ENCODE measurements around the gene PRKAR2A. TPM values are rescaled to one million over a fixed set of nuclear protein-coding genes. Genes with fewer than 3 reads are reported as not detected.
"Not testable (repeated sequence)": the region's sequence is repeated elsewhere in the genome, so short reads cannot be mapped to it uniquely, and the experiment has no call there.

The PRKAR2A gene
- total RNA-seq, 4 donors from 2014 or later: 25.4 to 53.2 (median 29.3) TPM

DNA sequence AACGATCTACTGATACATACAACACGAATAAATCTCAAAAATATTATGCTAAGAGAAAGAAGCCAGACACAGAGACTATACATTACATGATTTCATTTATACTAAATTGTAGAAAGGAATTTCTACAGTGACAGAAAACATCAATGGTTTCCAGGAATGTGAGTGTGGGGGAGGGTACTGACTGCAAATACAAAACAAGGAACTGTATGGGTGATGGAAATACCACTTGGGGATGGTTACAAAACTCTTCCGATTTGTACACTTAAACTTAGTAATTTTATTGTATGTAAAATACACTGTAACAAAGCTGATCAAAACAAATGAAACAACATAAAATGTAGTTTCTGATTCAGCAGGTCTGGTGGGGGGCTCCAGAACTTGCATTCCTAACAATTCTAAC lies 84.9 kb downstream of the PRKAR2A start:
- DNase-seq (ENCODE audit: low spot score in 2 of 2): no peak
- intact Hi-C loops (cut with DNase I; ENCODE audit: low total_unique reads): no loop called here
- H3K4me3 ChIP-seq (ENCODE audit: low read depth, poor library complexity, severe bottlenecking): no peak overlapping the region
- 85 to 89% methylated on average over 3 of the region's 3 CpGs for WGBS, 2 donors
- TF ChIP-seq POLR2A (IDR thresholded peaks at IDR 0.05): no peak
- TF ChIP-seq, protein P1, sequence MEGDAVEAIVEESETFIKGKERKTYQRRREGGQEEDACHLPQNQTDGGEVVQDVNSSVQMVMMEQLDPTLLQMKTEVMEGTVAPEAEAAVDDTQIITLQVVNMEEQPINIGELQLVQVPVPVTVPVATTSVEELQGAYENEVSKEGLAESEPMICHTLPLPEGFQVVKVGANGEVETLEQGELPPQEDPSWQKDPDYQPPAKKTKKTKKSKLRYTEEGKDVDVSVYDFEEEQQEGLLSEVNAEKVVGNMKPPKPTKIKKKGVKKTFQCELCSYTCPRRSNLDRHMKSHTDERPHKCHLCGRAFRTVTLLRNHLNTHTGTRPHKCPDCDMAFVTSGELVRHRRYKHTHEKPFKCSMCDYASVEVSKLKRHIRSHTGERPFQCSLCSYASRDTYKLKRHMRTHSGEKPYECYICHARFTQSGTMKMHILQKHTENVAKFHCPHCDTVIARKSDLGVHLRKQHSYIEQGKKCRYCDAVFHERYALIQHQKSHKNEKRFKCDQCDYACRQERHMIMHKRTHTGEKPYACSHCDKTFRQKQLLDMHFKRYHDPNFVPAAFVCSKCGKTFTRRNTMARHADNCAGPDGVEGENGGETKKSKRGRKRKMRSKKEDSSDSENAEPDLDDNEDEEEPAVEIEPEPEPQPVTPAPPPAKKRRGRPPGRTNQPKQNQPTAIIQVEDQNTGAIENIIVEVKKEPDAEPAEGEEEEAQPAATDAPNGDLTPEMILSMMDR (IDR thresholded peaks at IDR 0.05): no peak

DNA sequence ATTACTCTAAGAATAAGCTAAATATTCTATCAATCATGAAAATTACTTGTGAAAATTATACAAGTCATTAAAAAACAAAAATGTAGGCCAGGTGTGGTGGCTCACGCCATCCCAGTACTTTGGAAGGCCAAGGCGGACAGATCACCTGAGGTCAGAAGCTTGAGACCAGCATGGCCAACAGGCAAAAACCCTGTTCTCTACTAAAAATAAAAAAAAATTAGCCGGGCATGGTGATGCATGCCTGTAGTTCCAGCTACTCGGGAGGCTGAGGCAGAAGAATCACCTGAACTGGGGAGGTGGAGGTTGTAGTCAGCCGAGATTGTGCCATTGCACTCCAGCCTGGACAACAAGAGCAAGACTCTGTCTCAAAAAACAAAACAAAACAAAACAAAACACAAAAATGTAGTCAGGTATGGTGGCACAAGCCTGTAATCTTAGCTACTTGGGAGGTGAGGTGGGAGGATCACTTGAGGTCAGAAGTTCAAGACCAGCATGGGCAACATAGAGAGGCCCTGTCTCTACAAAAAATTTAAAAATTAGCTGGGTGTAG lies 87.6 kb downstream of the PRKAR2A start:
- 92 to 94% methylated on average over 5 of the region's 5 CpGs for WGBS, 2 donors
- H3K4me3 ChIP-seq (ENCODE audit: low read depth, poor library complexity, severe bottlenecking); DNase-seq (ENCODE audit: low spot score in 2 of 2); intact Hi-C loops (cut with DNase I; ENCODE audit: low total_unique reads): not testable (repeated sequence)

DNA sequence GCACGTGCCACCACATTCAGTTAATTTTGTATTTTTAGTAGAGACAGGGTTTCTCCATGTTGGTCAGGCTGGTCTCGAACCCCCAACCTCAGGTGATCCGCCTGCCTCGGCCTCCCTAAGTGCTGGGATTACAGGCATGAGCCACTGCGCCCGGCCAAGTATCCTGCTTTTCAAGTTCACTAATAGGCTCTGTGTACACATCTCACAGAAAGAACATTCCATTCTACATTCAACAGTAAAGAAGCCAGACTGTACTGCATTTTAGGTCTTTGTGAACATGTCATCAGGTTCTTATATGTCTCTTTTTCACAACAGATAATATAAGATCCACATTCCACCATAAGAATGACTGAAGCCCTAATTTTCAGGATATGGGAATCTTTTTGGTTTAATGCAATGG lies 88.1 kb downstream of the PRKAR2A start:
- intact Hi-C loops (cut with DNase I; ENCODE audit: low total_unique reads); DNase-seq (ENCODE audit: low spot score in 2 of 2); H3K4me3 ChIP-seq (ENCODE audit: low read depth, poor library complexity, severe bottlenecking): not testable (repeated sequence)
- 88 to 89% methylated on average over 6 of the region's 6 CpGs for WGBS, 2 donors

DNA sequence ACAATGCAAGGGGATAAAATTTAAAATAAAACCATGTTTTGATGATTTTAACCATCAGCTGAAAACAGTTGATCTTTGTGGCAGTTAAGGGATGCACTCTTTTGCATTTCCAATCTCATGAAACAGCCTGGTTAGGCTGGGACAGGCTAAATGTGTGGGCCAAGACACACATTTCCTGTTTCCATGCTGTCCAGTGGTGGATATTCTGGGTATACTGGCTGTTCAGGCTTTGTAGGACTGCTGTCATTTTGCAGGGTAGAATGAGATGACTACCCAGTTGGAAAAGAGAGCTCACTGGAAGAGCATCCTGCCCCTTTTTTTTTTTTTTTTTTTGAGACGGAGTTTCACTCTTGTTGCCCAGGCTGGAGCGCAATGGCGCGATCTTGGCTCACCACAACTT lies 88.6 kb downstream of the PRKAR2A start:
- no peak for DNase-seq (ENCODE audit: low spot score in 2 of 2)
- 95% methylated on average over 4 of the region's 4 CpGs for WGBS, 2 donors
- H3K4me3 ChIP-seq (ENCODE audit: low read depth, poor library complexity, severe bottlenecking): no peak overlapping the region
- intact Hi-C loops (cut with DNase I; ENCODE audit: low total_unique reads): no loop called here
- TF ChIP-seq, protein P1 (IDR thresholded peaks at IDR 0.05): no peak
- TF ChIP-seq POLR2A (IDR thresholded peaks at IDR 0.05): no peak

DNA sequence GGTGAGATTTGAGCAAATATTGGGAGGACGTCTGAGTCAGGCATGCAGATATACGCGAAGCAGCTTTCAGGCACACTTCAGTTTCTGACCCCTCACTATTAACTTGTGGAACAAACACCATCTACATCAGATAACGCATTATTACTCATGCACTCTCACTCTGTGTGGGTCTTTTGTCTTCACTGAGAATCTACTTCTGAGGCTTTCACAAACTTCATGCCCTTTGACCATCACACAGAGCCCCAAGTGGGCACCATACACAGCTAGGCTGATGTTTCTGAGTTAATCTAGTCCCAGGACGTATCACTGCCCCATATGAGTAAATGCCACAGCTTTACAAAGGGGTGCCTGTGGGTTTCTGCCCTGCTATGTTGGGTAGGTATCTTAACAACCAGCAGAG lies 91.0 kb downstream of the PRKAR2A start:
- H3K4me3 ChIP-seq (ENCODE audit: low read depth, poor library complexity, severe bottlenecking): no peak overlapping the region
- TF ChIP-seq, protein P1 (IDR thresholded peaks at IDR 0.05): no peak
- 93 to 95% methylated on average over 5 of the region's 5 CpGs for WGBS, 2 donors
- DNase-seq (ENCODE audit: low spot score in 2 of 2): no peak
- intact Hi-C loops (cut with DNase I; ENCODE audit: low total_unique reads): no loop called here

DNA sequence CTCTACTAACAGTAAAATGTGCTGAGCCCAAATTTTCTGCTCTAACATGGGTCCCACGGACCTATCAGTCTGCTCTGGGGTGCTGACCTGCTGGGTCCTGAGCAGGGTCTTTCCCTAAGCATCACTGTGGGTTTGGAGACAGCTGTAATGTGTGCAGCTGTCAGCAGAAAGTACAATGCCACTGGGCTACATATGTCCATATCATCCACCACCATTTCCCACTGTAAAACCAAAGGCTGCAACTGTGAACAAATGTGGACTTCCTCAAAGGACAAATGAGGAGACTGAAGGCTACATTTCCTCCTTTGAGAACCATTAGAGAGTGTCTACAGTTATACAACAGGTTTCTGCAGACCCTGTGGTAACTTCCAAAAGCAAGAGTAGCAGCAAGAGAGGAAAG lies 96.8 kb downstream of the PRKAR2A start:
- 73 to 88% methylated on average over 1 of the region's 1 CpG for WGBS, 2 donors
- no peak for TF ChIP-seq POLR2A (IDR thresholded peaks at IDR 0.05)
- TF ChIP-seq, protein P1 (IDR thresholded peaks at IDR 0.05): no peak
- DNase-seq (ENCODE audit: low spot score in 2 of 2): no peak
- no peak overlapping the region for H3K4me3 ChIP-seq (ENCODE audit: low read depth, poor library complexity, severe bottlenecking)
- intact Hi-C loops (cut with DNase I; ENCODE audit: low total_unique reads): no loop called here

DNA sequence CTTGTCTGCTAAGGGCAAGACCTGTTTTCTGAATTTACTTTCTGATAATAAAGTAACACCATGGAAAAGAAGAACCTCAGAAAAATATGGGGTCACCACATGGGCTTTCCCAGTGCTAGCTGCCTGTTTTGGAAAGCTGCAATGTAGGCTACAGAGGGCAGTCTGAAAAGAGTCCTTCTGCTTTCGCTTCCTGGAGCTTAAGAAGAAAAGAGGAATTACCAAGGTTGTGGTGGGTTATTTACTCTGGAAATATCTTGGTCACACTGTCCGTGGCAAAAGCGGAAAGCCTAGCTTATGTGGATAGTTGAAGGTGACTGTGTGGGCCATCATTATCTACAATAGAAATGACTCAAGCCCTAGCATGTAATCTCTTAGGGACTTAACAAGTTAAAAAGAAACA lies 98.9 kb downstream of the PRKAR2A start:
- H3K4me3 ChIP-seq (ENCODE audit: low read depth, poor library complexity, severe bottlenecking): no peak overlapping the region
- WGBS, 2 donors: 85 to 93% methylated on average over 3 of the region's 3 CpGs
- TF ChIP-seq, protein P1 (IDR thresholded peaks at IDR 0.05): no peak
- TF ChIP-seq POLR2A (IDR thresholded peaks at IDR 0.05): no peak
- no peak for DNase-seq (ENCODE audit: low spot score in 2 of 2)
- intact Hi-C loops (cut with DNase I; ENCODE audit: low total_unique reads): loop anchor here (1.0 kb wide), 1 partner anchor 28 kb away; no protein-coding TSS in a partner anchor
